MV-4-11 (cell line): ENCODE data around the gene MOSMO.

Source experiments
- DNase-seq: peaks from one replicate; lab custom pipeline; 2025; lab: John Stamatoyannopoulos, UW

Gene MOSMO

GRCh38 chr16:22050963-22051362 lies 43.1 kb downstream of the MOSMO start:
- no peak for DNase-seq

- DNase-seq: no peak
Observed at GRCh38 chr16:22052980-22053379, 45.1 kb downstream of the MOSMO start.

- no peak for DNase-seq
Observed at GRCh38 chr16:22053921-22054341, 46.0 kb downstream of the MOSMO start.

- DNase-seq: peak; percentile 9
Observed at GRCh38 chr16:22054847-22055590, 47.1 kb downstream of the MOSMO start.

GRCh38 chr16:22055881-22056280 lies 48.0 kb downstream of the MOSMO start:
- DNase-seq: no peak

- DNase-seq: no peak
Observed at GRCh38 chr16:22063888-22064467, 56.1 kb downstream of the MOSMO start.

- DNase-seq: no peak
Observed at GRCh38 chr16:22065252-22065651, 57.3 kb downstream of the MOSMO start.

- DNase-seq: no peak
Observed at GRCh38 chr16:22070361-22071330, 62.7 kb downstream of the MOSMO start.

GRCh38 chr16:22071331-22071910 lies 63.5 kb downstream of the MOSMO start:
- no peak for DNase-seq

GRCh38 chr16:22073350-22073749 lies 65.4 kb downstream of the MOSMO start:
- no peak for DNase-seq

GRCh38 chr16:22075043-22075757 lies 67.3 kb downstream of the MOSMO start:
- DNase-seq: no peak

GRCh38 chr16:22075776-22076175 lies 67.9 kb downstream of the MOSMO start:
- no peak for DNase-seq

- DNase-seq: peak; percentile 67
Observed at GRCh38 chr16:22077700-22078313, 69.9 kb downstream of the MOSMO start.

GRCh38 chr16:22078656-22079055 lies 70.7 kb downstream of the MOSMO start:
- no peak for DNase-seq

- DNase-seq: no peak
Observed at GRCh38 chr16:22081050-22081449, 73.1 kb downstream of the MOSMO start.

- no peak for DNase-seq
Observed at GRCh38 chr16:22086440-22086839, 78.5 kb downstream of the MOSMO start.

GRCh38 chr16:22088642-22089041 lies 80.7 kb downstream of the MOSMO start:
- DNase-seq: no peak

- no peak for DNase-seq
Observed at GRCh38 chr16:22089910-22090309, 82.0 kb downstream of the MOSMO start.

GRCh38 chr16:22091721-22092120 lies 83.8 kb downstream of the MOSMO start:
- no peak for DNase-seq

GRCh38 chr16:22092143-22092933 lies 84.4 kb downstream of the MOSMO start, which contains the start of gene VWA3A:
Gene VWA3A, plus strand, starts transcription at chr16:22092541. Its CDS starts 97 bp downstream, at chr16:22092638.
- no peak for DNase-seq
